Kidney epithelial cell (primary cell): Measurements from ENCODE around the gene CA5B. TPM values are rescaled to one million over a fixed set of nuclear protein-coding genes. Genes with fewer than 3 reads are reported as not detected.

ENCODE experiments used
- DNase-seq: peaks from one replicate; pipeline ENCODE4 v3.0.0-alpha.2; 2010; ENCODE audit warnings: low read depth
- H3K27me3 ChIP-seq: 2 replicates; pipeline ENCODE4 v1.6.0; 2011; ENCODE audit warnings: low read length; ENCODE audit not compliant: control insufficient read depth, insufficient read depth
- H3K36me3 ChIP-seq: 2 replicates; pipeline ENCODE4 v1.5.1; 2011; ENCODE audit warnings: low read length; ENCODE audit not compliant: control insufficient read depth, insufficient read depth
- H3K4me3 ChIP-seq: 2 replicates; pipeline ENCODE4 v1.5.1; 2011; ENCODE audit warnings: low read depth, mild to moderate bottlenecking, control low read depth, low read length
- total RNA-seq: library from RNA; depleted of rRNA; stranded (reverse); fragments of >200 nt; gene quantifications from 2 replicates; pipeline ENCODE4 v1.2.3, GENCODE V29; 2015
- TF ChIP-seq, protein P1 (sequence below): IDR thresholded peaks from 2 replicates; pipeline ENCODE4 v1.5.1; 2011; ENCODE audit warnings: mild to moderate bottlenecking, moderate library complexity, low read length, control low read depth, inconsistent platforms; ENCODE audit not compliant: insufficient read depth, poor library complexity, severe bottlenecking

Gene CA5B
- total RNA-seq, 1 donor from 2014 or later: 6.1 TPM

DNA sequence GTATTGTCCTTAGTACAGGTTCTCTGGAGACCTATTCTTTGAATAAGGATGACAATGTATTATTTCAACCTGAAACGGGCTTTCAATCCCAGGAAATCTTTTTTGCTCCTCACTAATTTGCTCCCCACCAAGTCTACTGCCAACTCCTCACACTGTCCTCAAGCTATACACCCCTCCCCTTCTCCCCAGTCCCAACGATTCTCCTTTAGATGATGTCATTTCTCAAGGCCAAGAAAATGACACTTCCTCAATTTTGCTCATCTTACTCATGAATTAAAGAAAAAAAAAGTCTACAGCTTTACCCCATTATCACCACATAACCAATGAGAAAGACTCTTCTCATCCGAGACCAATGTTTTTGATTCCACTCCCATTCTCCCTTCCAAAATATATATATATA lies 96.0 kb downstream of the CA5B start:
- TF ChIP-seq, protein P1, sequence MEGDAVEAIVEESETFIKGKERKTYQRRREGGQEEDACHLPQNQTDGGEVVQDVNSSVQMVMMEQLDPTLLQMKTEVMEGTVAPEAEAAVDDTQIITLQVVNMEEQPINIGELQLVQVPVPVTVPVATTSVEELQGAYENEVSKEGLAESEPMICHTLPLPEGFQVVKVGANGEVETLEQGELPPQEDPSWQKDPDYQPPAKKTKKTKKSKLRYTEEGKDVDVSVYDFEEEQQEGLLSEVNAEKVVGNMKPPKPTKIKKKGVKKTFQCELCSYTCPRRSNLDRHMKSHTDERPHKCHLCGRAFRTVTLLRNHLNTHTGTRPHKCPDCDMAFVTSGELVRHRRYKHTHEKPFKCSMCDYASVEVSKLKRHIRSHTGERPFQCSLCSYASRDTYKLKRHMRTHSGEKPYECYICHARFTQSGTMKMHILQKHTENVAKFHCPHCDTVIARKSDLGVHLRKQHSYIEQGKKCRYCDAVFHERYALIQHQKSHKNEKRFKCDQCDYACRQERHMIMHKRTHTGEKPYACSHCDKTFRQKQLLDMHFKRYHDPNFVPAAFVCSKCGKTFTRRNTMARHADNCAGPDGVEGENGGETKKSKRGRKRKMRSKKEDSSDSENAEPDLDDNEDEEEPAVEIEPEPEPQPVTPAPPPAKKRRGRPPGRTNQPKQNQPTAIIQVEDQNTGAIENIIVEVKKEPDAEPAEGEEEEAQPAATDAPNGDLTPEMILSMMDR: no peak

DNA sequence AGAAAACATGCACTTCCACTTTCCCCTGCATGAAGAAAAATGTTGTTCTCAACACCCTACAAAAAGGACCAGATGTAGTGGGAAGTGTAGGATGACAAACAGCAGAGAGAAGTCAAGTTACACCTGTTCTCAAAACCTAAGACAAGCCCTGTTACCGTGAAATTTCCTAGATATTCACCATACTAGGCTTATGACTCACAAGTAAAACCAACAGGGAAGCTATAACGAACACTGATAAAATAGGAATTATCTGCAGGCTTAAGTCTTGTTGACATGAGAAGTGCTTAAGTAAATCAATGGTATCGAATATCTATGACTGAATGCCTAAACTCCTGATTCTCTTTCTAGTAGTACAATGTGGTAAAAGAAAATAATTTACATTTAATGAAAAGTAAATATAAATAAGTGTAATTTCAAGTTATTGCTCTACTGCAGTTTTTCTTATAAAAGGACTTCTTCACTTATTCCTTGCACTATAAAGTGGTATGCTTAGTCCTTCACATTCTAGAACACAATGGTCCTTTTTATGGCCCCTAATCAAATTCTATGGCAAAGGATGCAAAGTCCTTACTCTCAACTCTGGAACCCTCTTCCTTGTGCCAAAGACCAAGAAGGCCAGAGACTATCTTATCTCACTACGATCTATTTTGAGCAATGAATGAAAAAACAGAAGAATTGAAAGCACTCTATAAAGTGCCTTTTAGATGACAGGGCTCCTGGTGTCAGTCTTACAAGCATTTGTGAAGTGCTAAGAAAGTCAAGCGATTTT lies 96.9 kb downstream of the CA5B start:
- no peaks in the 10 kb centered on the region for H3K27me3 ChIP-seq
- no peaks in the 10 kb centered on the region for H3K36me3 ChIP-seq
- TF ChIP-seq, protein P1: no peak
- DNase-seq: no peak
- H3K4me3 ChIP-seq: no peak overlapping the region

More for the DNA sequence above, 96.0 kb downstream of the CA5B start:
- H3K4me3 ChIP-seq: no peak overlapping the region
- H3K36me3 ChIP-seq: no peaks in the 10 kb centered on the region
- no peak for DNase-seq
- no peaks in the 10 kb centered on the region for H3K27me3 ChIP-seq

Other genes with a start within 250 kb of the CA5B start
- 1.4 and 4.9 TPM in 2 replicates for gene PIR, start 244.9 kb upstream of the CA5B start, total RNA-seq
- not detected in 2 replicates for gene BMX, start 237.5 kb upstream of the CA5B start, total RNA-seq
- 0.14 TPM in 1 of 2 replicates, not detected in the other for gene ACE2, start 137.3 kb upstream of the CA5B start, total RNA-seq
- 0.50 and 2.0 TPM in 2 replicates for gene CLTRN, start 73.5 kb upstream of the CA5B start, total RNA-seq
- gene ZRSR2, start 52.2 kb downstream of the CA5B start, total RNA-seq: 6.0 and 7.1 TPM in 2 replicates
- 46.0 and 50.0 TPM in 2 replicates for gene AP1S2, start 116.5 kb downstream of the CA5B start, total RNA-seq